HEK293 (cell line): ENCODE data around the gene APOBEC3B.

Source experiments
- YY1 ChIP-seq: fragments of 450-650 bp; formaldehyde crosslinking; IDR thresholded peaks from 2 replicates; pipeline ENCODE4 v1.5.1; 2018; ENCODE audit warnings: missing biosample characterization, missing genetic modification characterization
- ZNF548 ChIP-seq: fragments of 450-650 bp; formaldehyde crosslinking; IDR thresholded peaks from 2 replicates; pipeline ENCODE4 v1.5.1; 2016; ENCODE audit warnings: missing biosample characterization, missing genetic modification characterization
- TF ChIP-seq, protein P1 (sequence below): fragments of 450-650 bp; formaldehyde crosslinking; IDR thresholded peaks from 2 replicates; pipeline ENCODE4 v1.5.1; 2017; ENCODE audit warnings: missing biosample characterization, missing genetic modification characterization

DNA sequence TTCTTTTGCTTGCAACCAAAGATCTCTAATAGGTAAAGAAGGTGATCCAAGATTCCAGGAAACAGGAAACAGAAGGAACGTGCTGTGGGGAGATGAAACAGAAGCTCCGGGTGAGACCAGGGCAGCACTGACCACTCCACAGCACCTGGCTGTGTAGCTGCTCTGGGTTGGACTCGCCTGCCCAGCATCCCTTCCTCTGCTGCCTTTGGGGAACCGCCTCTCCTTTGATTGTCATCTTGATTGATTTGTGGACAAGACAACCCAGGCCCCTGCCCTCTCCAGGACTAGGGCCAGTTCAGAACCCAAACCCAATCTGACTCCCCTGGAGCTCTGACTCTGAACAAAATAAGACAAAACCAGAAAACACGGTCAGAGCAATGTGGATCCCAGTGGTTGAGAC is 39.4 kb upstream of the APOBEC3B start:
- TF ChIP-seq ZNF548 (no peak), YY1 (tag by site-specific recombination) (no peak)
- TF ChIP-seq, protein P1, sequence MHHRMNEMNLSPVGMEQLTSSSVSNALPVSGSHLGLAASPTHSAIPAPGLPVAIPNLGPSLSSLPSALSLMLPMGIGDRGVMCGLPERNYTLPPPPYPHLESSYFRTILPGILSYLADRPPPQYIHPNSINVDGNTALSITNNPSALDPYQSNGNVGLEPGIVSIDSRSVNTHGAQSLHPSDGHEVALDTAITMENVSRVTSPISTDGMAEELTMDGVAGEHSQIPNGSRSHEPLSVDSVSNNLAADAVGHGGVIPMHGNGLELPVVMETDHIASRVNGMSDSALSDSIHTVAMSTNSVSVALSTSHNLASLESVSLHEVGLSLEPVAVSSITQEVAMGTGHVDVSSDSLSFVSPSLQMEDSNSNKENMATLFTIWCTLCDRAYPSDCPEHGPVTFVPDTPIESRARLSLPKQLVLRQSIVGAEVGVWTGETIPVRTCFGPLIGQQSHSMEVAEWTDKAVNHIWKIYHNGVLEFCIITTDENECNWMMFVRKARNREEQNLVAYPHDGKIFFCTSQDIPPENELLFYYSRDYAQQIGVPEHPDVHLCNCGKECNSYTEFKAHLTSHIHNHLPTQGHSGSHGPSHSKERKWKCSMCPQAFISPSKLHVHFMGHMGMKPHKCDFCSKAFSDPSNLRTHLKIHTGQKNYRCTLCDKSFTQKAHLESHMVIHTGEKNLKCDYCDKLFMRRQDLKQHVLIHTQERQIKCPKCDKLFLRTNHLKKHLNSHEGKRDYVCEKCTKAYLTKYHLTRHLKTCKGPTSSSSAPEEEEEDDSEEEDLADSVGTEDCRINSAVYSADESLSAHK (tag by site-specific recombination) = no peak
